Stimulated activated CD8-positive, alpha-beta memory T cell treated with anti-CD3 and anti-CD28 coated beads, Interleukin-15, amount 100 ng/mL, for 1 hour (primary cell): Measurements from ENCODE around the gene ACTG2.

ENCODE experiments used
- DNase-seq: peaks from one replicate; pipeline ENCODE4 v3.0.0-alpha.2; 2020; ENCODE audit warnings: low read depth

The ACTG2 gene

DNA sequence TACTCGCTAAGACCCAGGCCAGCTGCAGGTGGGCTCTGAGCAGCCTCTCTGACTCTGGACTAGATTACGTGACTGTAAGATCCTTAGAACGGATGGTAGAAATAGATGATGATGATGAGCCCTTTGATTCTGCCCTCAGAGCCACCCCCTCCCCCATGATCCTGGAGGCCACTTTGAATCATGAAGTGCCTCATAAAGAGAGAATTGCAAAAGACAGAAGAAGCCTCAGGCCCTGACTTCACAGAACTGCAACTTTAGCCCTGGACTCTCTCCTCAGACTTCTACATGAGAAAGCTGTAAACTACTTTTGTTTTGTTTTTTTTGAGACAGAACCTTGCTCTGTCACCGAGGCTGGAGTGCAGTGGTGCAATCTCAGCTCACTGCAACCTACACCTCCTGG, 76.5 kb downstream of the ACTG2 start:
- DNase-seq = no peak
